ENCODE data around the gene GLB1L3. TPM values are rescaled to one million over a fixed set of nuclear protein-coding genes. Genes with fewer than 3 reads are reported as not detected.
"Not testable (repeated sequence)": the region's sequence is repeated elsewhere in the genome, so short reads cannot be mapped to it uniquely, and the experiment has no call there.

Gene GLB1L3
- total RNA-seq, 2 experiments from 2014 or later = 4.7 to 4.8 TPM

GRCh38 chr11:134248910-134249480 lies 27.2 kb upstream of the GLB1L3 start:
- ChIA-PET CTCF (interaction anchor here (0.8 to 1.8 kb wide), 7 partner anchors 8 to 42 kb away, joined by 3 to 6 read pairs (median 3); partner anchors contain the start of gene GLB1L3), POLR2A (interaction anchor here (1.0 to 2.4 kb wide), 3 partner anchors 20 to 24 kb away, joined by 3 to 20 read pairs (median 3); partner anchors contain the start of genes NCAPD3 and VPS26B)

- CTCF ChIA-PET = no interaction called here
- POLR2A ChIA-PET = no interaction called here
Observed at GRCh38 chr11:134250246-134250645, 25.9 kb upstream of the GLB1L3 start.

- POLR2A ChIA-PET = interaction anchor here (0.6 to 3.1 kb wide), 2 partner anchors 13 to 26 kb away, joined by 3 to 19 read pairs; partner anchors contain the start of gene VPS26B
- CTCF ChIA-PET = interaction anchor here (2.4 kb wide), 1 partner anchor 11 kb away, joined by 8 read pairs; no protein-coding TSS in a partner anchor
Observed at GRCh38 chr11:134250675-134251074, 25.5 kb upstream of the GLB1L3 start.

- ChIA-PET POLR2A (interaction anchor here (1.5 to 3.1 kb wide), 2 partner anchors 23 to 28 kb away, joined by 5 to 19 read pairs; partner anchors contain the start of genes GLB1L3 and VPS26B), CTCF (interaction anchor here (1.0 to 2.4 kb wide), 2 partner anchors 9 to 17 kb away, joined by 4 to 8 read pairs; no protein-coding TSS in a partner anchor)
Observed at GRCh38 chr11:134252346-134253187, 23.6 kb upstream of the GLB1L3 start.

- ChIA-PET POLR2A (interaction anchor here (0.9 to 3.1 kb wide), 3 partner anchors 9 to 29 kb away, joined by 3 to 19 read pairs (median 13); partner anchors contain the start of genes GLB1L3 and VPS26B), CTCF (interaction anchor here (1.0 to 1.2 kb wide), 2 partner anchors 12 to 16 kb away, joined by 3 to 4 read pairs; no protein-coding TSS in a partner anchor)
Observed at GRCh38 chr11:134253188-134253993, 22.8 kb upstream of the GLB1L3 start, which contains the start of the genes ACAD8 and THYN1. TSS of gene ACAD8 (plus strand) at chr11:134253568. CDS start at chr11:134253601, 33 bp downstream. TSS of gene THYN1 (minus strand) at chr11:134253352. CDS start at chr11:134252882, 470 bp downstream.

- CTCF ChIA-PET = interaction anchor here (0.6 to 1.2 kb wide), 2 partner anchors 11 to 914 kb away, joined by 3 read pairs; no protein-coding TSS in a partner anchor
Observed at GRCh38 chr11:134254433-134255183, 21.6 kb upstream of the GLB1L3 start.

GRCh38 chr11:134255184-134255561 lies 21.0 kb upstream of the GLB1L3 start:
- POLR2A ChIA-PET = not testable (repeated sequence)
- CTCF ChIA-PET = interaction anchor here (0.6 kb wide), 1 partner anchor 915 kb away, joined by 3 read pairs; no protein-coding TSS in a partner anchor

More at GRCh38 chr11:134254433-134255183, 21.6 kb upstream of the GLB1L3 start:
- POLR2A ChIA-PET = interaction anchor here (0.7 to 1.5 kb wide), 2 partner anchors 21 to 72 kb away, joined by 4 to 13 read pairs; partner anchors contain the start of gene GLB1L3

GRCh38 chr11:134257101-134257500 lies 19.1 kb upstream of the GLB1L3 start:
- ChIA-PET CTCF (no interaction called here), POLR2A (no interaction called here)

- POLR2A ChIA-PET = no interaction called here
- CTCF ChIA-PET = no interaction called here
Observed at GRCh38 chr11:134258577-134258976, 17.6 kb upstream of the GLB1L3 start.

GRCh38 chr11:134260503-134260902 lies 15.7 kb upstream of the GLB1L3 start:
- CTCF ChIA-PET = interaction anchor here (1.5 to 2.0 kb wide), 2 partner anchors 9 to 27 kb away, joined by 4 to 8 read pairs; no protein-coding TSS in a partner anchor
- POLR2A ChIA-PET = no interaction called here

GRCh38 chr11:134260983-134261382 lies 15.2 kb upstream of the GLB1L3 start:
- POLR2A ChIA-PET = no interaction called here
- CTCF ChIA-PET = interaction anchor here (0.8 to 2.0 kb wide), 4 partner anchors 9 to 27 kb away, joined by 4 to 8 read pairs (median 6); partner anchors contain the start of gene GLB1L3

GRCh38 chr11:134261626-134262488 lies 14.3 kb upstream of the GLB1L3 start:
- POLR2A ChIA-PET = no interaction called here
- CTCF ChIA-PET = interaction anchor here (0.8 to 2.0 kb wide), 6 partner anchors 10 to 226 kb away, joined by 3 to 8 read pairs (median 5); partner anchors contain the start of gene GLB1L3

GRCh38 chr11:134264966-134265764 lies 11.0 kb upstream of the GLB1L3 start:
- CTCF ChIA-PET = interaction anchor here (0.6 to 0.9 kb wide), 2 partner anchors 11 to 58 kb away, joined by 3 to 5 read pairs; partner anchors contain the start of gene ACAD8

GRCh38 chr11:134266440-134266839 lies 9.7 kb upstream of the GLB1L3 start:
- POLR2A ChIA-PET = no interaction called here
- CTCF ChIA-PET = no interaction called here

More at GRCh38 chr11:134264966-134265764, 11.0 kb upstream of the GLB1L3 start:
- POLR2A ChIA-PET = no interaction called here

- POLR2A ChIA-PET = no interaction called here
- CTCF ChIA-PET = no interaction called here
Observed at GRCh38 chr11:134266841-134267251, 9.3 kb upstream of the GLB1L3 start.

GRCh38 chr11:134267461-134267860 lies 8.7 kb upstream of the GLB1L3 start:
- ChIA-PET CTCF (no interaction called here), POLR2A (no interaction called here)

All from activated CD8-positive, alpha-beta memory T cell treated with anti-CD3 and anti-CD28 coated beads for 36 hours (primary cell).